ENCODE measurements around the gene TBL1XR1.
"Not testable (repeated sequence)": the region's sequence is repeated elsewhere in the genome, so short reads cannot be mapped to it uniquely, and the experiment has no call there.

The TBL1XR1 gene

DNA sequence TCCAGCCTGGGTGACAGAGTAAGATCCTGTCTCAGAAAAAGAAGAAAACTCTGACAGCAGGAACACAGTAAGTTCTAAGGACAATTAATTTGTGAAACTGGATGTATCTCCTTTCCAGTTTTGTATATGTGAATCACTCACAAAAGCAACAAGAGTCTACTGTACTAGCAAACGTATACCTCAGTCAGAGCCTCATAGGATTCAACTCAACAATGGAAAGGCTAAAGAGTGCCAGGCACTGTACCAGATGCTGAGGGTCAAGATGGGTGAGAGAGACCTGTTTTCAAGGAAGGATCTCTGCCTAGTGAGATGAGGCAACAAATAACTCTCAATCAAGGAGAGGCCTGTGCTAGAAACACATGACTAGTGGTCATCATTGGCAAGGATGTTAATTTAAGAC lies 14.9 kb downstream of the TBL1XR1 start:
- TF ChIP-seq GATA1 (IDR thresholded peaks at IDR 0.05; ENCODE audit: low read depth, low read length) (no peak), POLR2A (IDR thresholded peaks at IDR 0.05; ENCODE audit: low read length) (no peak)
- no peak for DNase-seq

DNA sequence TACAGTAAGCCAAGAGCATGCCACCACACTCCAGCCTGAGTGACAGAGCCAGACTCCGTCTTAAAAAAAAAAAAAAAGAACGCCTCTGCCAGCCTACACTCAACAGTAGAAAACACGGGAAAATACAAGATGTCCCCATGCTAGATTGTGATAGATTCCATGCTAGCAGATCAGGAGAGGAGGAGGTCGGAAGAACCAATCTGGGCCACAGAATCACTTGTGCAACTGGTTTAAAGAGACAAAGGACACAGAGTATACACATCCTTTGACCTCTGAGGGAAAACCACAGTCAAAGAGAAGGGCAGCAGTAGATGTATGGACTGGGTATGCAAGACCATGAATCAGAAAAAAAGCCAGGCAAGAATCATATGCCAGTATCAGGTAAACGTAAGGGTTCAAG lies 15.9 kb downstream of the TBL1XR1 start:
- TF ChIP-seq GATA1 (IDR thresholded peaks at IDR 0.05; ENCODE audit: low read depth, low read length) (no peak), POLR2A (IDR thresholded peaks at IDR 0.05; ENCODE audit: low read length) (no peak)
- no peak for DNase-seq

DNA sequence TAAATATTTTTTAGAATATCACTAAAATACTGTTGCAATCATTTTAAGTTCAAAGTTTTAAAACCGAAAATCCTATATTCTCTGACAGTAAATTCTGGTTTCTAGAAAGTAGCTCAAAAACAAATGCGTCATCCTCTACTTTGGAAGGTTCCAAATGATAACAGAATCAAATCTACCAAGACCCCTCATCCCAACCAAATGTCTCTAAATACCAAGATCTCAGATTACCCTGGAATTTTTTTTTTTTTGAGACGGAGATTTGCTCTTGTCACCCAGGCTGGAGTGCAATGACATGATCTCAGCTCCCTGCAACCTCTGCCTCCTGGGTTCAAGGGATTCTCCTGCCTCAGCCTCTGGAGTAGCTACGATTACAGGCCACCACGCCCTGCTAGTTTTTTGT lies 16.8 kb downstream of the TBL1XR1 start:
- TF ChIP-seq GATA1 (IDR thresholded peaks at IDR 0.05; ENCODE audit: low read depth, low read length) = no peak
- DNase-seq = no peak

DNA sequence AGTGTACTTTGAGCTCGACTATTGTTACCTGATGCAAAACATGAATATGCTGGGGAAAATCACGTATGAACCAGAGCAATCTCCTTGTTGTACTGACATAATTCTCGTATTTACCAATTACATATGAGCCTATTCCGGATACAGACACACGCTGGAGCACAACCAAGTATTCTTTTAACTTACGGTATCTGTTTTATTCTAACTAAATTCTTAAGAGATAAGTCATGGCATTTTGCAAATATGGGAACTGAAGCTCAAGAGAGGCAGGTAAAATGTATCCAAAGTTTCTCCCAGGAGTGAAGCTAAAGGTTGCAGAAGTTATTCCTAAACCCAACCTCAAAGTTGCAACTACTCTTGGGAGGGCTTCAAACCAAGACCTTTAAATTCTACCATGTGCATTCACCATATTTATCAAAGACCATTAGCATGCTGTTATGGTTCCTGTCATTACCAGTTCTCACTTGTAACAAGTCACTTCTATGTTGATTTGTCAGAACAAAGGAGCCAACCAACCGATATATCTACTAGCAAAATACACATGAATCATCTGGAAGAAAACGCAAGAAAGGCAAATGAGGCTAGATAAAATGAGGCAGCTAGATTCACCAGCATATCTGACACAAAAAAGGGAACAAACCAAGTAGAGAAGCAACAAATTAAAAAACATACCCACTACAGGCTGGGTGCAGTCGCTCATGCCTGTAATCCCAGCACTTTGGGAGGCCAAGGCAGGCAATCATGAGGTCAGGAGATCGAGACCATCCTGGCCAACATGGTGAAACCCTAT lies 17.8 kb downstream of the TBL1XR1 start:
- TF ChIP-seq POLR2A (IDR thresholded peaks at IDR 0.05; ENCODE audit: low read length) (no peak), GATA1 (IDR thresholded peaks at IDR 0.05; ENCODE audit: low read depth, low read length) (no peak)
- peak in 1 of 2 experiments; percentile 5 for DNase-seq

DNA sequence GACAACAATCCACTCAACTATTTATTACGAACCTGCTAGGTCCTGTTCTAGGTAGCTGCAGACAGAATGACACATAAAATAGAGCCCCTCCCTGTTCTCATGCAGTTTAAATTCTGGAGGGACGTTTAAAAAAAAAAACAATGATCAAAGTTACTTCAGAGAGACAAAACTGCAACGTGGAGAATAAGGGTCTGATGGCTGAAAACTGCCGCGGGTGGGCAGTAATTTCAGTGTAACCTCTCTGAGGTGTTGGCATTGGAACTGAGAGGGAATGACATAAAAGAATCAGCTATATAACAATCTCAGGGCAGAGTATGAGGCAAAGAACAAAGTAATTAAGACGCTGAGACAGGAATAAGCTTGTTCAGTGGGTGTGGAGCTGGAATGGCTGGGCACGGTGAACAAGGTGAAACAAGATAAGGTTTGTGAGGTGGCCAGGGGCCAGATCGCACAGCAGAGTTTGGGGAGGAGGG lies 19.5 kb downstream of the TBL1XR1 start:
- DNase-seq = peak; percentile 15 to 30
- TF ChIP-seq POLR2A (IDR thresholded peaks at IDR 0.05; ENCODE audit: low read length) (no peak), GATA1 (IDR thresholded peaks at IDR 0.05; ENCODE audit: low read depth, low read length) (no peak)

DNA sequence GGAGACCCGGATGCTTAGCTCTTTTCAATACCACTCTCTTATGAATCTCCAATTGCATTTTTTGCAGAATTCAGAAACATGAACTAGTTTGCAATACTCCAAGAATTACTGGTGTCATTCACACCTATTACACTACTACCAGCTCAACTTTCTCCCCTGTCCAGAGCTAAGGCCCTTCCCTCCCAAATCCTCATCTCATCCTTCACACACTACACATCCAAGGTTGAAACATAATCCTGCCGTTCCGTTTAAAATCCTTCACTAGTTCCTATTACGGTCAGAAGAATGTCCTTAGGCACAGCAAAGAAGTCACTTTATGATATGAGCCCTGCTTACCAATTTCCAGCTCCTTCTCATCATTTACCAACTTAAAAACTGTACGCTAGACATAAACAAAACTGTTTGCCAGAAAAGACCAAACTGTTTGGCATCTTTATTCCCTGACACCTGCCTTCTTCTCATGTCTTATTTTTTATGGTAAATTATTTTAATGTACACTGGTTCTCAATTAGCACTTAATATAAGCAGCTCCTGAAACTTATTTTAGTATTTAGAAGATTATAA lies 22.6 kb downstream of the TBL1XR1 start:
- TF ChIP-seq GATA1 (IDR thresholded peaks at IDR 0.05; ENCODE audit: low read depth, low read length) (no peak), POLR2A (IDR thresholded peaks at IDR 0.05; ENCODE audit: low read length) (no peak)

DNA sequence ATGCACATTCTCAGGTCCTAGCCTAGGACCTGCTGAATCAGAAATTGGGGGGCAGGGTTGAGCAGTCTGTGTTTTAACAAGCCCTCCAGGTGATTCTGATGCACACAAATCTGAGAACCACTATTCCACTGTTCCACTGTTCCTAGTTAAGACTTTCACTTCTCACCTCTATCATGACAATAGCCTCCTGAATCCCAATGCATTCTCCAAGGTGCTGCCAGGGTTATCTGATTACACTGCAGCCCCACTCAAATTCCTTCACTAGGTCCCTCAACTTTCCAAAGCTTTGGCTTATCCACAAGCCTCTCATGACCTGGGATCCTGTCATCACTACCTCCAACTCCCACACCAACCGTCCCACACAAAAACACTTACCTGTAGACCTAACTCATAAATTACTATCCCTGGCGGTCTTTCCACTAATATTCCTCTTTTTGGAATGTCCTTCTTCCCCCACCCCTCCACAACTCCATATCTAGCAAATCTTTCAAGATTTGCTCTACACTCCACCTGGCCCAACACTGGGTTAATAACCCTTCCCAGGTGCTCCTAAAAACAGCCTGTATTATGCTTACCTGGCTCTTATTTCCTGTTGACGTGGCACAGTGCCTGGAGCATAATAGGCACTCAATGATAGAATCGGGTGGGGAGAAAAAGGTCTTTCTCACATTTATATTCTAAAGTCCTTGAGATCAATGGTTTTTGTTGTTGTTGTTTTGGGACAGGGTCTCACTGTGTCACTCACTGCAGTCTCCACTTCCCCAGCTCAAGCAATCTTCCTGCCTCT lies 27.2 kb downstream of the TBL1XR1 start:
- TF ChIP-seq POLR2A (IDR thresholded peaks at IDR 0.05; ENCODE audit: low read length) = no peak
- no peak for TF ChIP-seq GATA1 (IDR thresholded peaks at IDR 0.05; ENCODE audit: low read depth, low read length)
- no peak for DNase-seq

More for the DNA sequence above, 22.6 kb downstream of the TBL1XR1 start:
- no peak for DNase-seq

DNA sequence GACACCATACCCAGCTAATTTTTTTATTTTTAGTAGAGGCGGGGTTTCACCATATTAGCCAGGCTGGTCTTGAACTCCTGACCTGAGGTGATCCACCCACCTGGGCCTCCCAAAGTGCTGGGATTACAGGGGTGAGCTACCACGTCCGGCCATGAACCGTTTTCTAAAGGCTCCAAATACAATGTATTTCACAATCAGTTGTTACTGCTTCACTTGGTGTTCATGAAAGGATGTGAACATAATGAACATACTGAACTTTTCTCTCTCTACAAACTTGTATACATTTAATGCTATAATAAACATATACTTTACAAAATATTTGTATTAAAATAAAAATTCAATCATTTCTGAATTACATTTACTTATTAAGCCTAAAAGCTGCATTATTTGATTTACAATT lies 28.9 kb downstream of the TBL1XR1 start:
- TF ChIP-seq POLR2A (IDR thresholded peaks at IDR 0.05; ENCODE audit: low read length) (no peak), GATA1 (IDR thresholded peaks at IDR 0.05; ENCODE audit: low read depth, low read length) (no peak)

DNA sequence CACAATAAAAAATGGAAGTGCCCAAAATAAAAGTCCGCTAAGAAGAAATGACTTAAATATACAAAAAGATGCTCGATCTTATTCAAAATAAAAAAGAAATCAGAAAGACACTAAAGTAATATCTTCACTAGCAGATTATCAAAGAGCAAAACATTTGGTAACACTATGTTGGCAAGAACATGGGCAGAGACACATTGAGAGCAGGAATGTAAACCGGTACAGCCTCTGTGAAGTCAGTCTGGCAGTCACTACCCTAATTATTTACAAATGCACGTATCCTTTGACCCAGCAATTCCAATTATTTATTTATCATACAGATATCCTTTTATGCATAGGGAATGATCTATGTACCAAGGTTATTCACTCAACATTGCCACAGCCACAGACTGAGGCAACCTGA lies 34.5 kb downstream of the TBL1XR1 start:
- DNase-seq = no peak
- TF ChIP-seq POLR2A (IDR thresholded peaks at IDR 0.05; ENCODE audit: low read length) (no peak), GATA1 (IDR thresholded peaks at IDR 0.05; ENCODE audit: low read depth, low read length) (no peak)

More for the DNA sequence above, 28.9 kb downstream of the TBL1XR1 start:
- no peak for DNase-seq

DNA sequence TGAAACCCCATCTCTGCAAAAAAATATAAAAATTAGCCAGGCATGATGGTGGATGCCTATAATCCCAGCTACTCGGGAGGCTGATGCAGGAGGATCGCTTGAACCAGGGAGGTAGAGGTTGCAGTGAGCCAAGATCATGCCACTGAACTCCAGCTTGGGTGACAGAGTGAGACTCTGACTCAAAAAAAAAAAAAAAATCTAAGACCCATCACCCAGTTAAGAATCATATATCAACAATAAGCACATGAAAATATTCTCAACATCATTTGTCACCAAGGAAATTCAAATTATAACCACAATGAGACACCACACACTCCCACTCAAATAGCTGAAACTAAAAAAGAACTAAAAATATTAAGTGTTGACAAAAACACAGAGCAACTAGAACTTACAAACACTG lies 35.7 kb downstream of the TBL1XR1 start:
- not testable (repeated sequence) for DNase-seq

DNA sequence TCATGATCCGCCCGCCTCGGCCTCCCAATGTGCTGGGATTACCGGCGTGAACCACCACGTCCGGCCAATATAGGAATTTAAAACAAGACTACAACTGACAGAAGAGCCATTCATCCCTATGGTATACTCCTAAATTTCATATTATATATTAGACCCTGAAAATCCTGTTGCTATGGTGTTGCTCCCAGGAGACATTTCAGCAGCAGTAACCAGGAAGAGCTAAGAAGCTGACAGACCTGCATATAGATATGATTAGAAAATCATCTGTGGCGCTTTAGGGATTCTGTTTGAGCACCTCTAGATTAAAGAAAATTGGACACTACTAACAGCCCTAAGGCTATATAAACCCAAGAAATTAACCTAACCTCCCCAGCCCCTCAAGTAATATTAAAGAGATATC lies 38.8 kb downstream of the TBL1XR1 start:
- no peak for TF ChIP-seq POLR2A (IDR thresholded peaks at IDR 0.05; ENCODE audit: low read length)
- no peak for TF ChIP-seq GATA1 (IDR thresholded peaks at IDR 0.05; ENCODE audit: low read depth, low read length)

DNA sequence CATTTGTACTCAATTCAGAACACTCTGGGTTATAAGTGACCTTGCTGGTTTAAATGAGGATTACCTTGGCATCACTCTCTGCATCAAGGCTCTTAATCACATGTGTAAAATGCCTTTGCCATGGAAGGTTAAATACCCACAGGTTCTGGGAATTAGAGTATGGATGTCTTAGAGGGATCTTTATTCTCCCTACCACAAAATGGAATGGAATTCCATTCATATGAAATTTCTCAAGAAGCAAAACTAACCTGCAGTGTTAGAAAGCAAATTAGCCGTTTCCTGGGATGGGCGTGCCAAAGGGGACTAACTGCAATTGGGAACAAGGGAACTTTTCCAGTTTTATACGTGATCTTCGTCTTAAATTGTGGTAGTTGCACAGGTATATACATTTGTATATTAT lies 39.8 kb downstream of the TBL1XR1 start:
- no peak for DNase-seq
- TF ChIP-seq POLR2A (IDR thresholded peaks at IDR 0.05; ENCODE audit: low read length) = no peak
- no peak for TF ChIP-seq GATA1 (IDR thresholded peaks at IDR 0.05; ENCODE audit: low read depth, low read length)

More for the DNA sequence above, 38.8 kb downstream of the TBL1XR1 start:
- DNase-seq = no peak

DNA sequence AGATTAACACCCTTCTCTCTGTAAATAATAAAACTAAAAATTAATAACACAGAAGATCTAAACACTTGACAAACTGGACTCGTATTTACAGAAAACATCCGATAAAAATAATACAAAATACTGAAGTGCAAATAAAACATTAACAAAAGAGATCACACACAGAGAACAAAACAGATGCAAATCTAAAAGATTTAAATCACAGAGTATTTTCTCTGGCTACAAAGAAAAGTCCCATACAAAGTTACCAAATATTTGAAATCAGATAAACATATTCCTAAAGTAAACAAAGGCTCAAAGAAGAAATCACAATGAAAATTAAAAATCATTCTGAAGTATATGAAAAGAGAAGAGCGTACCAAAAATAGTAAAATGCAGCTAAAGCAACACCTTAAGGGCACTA lies 42.5 kb downstream of the TBL1XR1 start:
- DNase-seq = no peak
- TF ChIP-seq POLR2A (IDR thresholded peaks at IDR 0.05; ENCODE audit: low read length) = no peak
- no peak for TF ChIP-seq GATA1 (IDR thresholded peaks at IDR 0.05; ENCODE audit: low read depth, low read length)

DNA sequence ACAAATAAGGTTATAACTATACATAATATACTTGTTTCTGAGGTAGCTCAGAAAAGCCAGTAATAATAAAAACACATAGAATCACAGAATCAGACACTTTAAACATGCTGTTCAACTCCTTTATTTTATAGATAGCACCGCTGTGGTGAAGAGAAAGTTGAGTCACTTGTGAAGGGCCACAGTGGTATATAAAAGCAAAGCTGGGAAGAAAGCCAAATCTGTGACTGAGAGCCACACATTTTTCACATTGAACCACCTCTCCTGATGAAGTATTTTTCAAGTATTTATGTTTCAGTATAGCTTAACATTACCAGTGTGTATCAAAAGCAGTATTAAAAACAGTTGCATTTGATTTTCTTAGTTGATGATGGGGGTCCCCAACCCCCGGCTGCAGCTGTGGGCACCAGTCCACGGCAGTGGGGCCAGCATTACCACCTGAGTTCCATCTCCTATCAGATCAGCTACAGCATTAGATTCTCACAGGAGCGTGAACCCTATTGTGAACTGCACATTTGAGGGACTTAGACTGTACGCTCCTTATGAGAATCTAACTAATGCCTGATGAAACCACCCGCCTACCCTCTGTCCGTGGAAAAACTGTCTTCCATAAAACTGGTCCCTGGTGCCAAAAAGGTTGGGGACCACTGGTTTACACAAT lies 46.2 kb downstream of the TBL1XR1 start:
- DNase-seq = peak; percentile 55 to 61
- TF ChIP-seq GATA1 (IDR thresholded peaks at IDR 0.05; ENCODE audit: low read depth, low read length) = no peak
- no peak for TF ChIP-seq POLR2A (IDR thresholded peaks at IDR 0.05; ENCODE audit: low read length)
